WI38 (cell line): Measurements from ENCODE around the gene SLC39A10.

Experiments
- H3K4me3 ChIP-seq: 2 replicates; pipeline ENCODE4 v1.5.1; 2011; ENCODE audit warnings: low read depth, mild to moderate bottlenecking, control low read depth, low read length
- CTCF ChIP-seq: IDR thresholded peaks from 2 replicates; pipeline ENCODE4 v1.5.1; 2012; ENCODE audit warnings: low read depth, mild to moderate bottlenecking, control low read depth, low read length

The SLC39A10 gene

GRCh38 chr2:195730912-195731311, 73.9 kb downstream of the SLC39A10 start:
- no peak overlapping the region for H3K4me3 ChIP-seq
- no peak for TF ChIP-seq CTCF

GRCh38 chr2:195732574-195732973, 75.5 kb downstream of the SLC39A10 start:
- H3K4me3 ChIP-seq, result no peak overlapping the region

DNA sequence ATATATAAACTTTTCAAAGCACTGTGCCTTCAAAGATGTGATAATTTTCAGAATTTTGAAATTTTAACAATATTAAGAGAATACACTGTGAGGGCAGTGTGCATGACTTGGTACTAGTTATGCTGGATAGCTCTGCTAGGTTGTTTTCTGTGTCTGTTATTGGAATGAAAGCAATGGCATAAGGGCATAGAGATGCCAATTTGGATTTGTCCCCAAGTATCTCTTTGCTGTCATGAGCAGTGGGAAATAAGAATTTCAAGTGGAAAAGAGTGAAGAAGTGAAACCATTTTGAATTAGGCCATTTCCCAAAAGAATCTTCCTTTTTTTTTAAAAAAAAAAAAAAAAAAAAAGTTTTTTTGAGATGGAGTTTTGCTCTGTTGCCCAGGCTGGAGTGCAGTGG, 76.8 kb downstream of the SLC39A10 start:
- no peak overlapping the region for H3K4me3 ChIP-seq
- no peak for TF ChIP-seq CTCF

More at GRCh38 chr2:195732574-195732973, 75.5 kb downstream of the SLC39A10 start:
- TF ChIP-seq CTCF, result no peak

DNA sequence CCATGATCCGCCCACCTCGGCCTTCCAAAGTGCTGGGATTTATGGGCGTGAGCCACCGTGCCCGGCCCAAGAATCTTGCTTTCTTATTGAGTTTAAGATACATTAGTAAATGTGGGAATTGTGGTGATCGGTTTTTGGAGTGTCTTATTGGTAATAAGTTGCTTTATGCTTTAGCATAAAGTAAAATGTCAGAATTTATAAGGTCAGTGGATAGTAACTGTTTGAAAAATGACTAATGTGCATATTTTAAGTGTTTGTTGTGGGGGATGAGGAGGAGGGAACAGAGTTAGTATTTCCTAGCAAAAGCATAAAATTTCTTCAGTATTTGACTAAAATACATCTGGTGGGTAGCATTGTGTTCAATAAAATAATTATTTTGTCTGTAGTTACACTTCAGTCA, 77.4 kb downstream of the SLC39A10 start:
- no peak for TF ChIP-seq CTCF

GRCh38 chr2:195734931-195735330, 77.9 kb downstream of the SLC39A10 start:
- no peak overlapping the region for H3K4me3 ChIP-seq
- no peak for TF ChIP-seq CTCF

More for the DNA sequence above, 77.4 kb downstream of the SLC39A10 start:
- H3K4me3 ChIP-seq, result no peak overlapping the region

GRCh38 chr2:195735347-195735746, 78.3 kb downstream of the SLC39A10 start:
- TF ChIP-seq CTCF, result no peak
- no peak overlapping the region for H3K4me3 ChIP-seq

GRCh38 chr2:195737511-195738325, 80.7 kb downstream of the SLC39A10 start:
- no peak overlapping the region for H3K4me3 ChIP-seq
- no peak for TF ChIP-seq CTCF
